Peyer's patch (tissue), 4 donors: ENCODE results near the gene GLIS2. TPM values are rescaled to one million over a fixed set of nuclear protein-coding genes. Genes with fewer than 3 reads are reported as not detected.

ENCODE experiments used
- DNase-seq, 3 donors: peaks; one replicate each; pipeline ENCODE4 v3.0.0-alpha.2; 2017 to 2019
- H3K27ac ChIP-seq, 4 donors: fragments of 200-600 bp; sonication (generic); one replicate each; pipeline ENCODE4 v1.5.1; 2016 to 2019
- H3K27me3 ChIP-seq, 2 donors: fragments of 200-600 bp; sonication (generic); one replicate each; pipeline ENCODE4 v1.5.1; 2019
- H3K36me3 ChIP-seq, 3 donors: fragments of 200-600 bp; sonication (generic); one replicate each; pipeline ENCODE4 v1.5.1; 2016 to 2019
- H3K4me1 ChIP-seq, 4 donors: fragments of 200-600 bp; sonication (generic); one replicate each; pipeline ENCODE4 v1.5.1; 2016 to 2019
- H3K4me3 ChIP-seq, 4 donors: fragments of 200-600 bp; sonication (generic); 1 replicate in 3 of 4; 2 replicates in 1 of 4; pipeline ENCODE4 v1.5.1; 2016 to 2019; ENCODE audit warnings: mild to moderate bottlenecking in 1 of 4
- H3K9me3 ChIP-seq, 4 donors: fragments of 200-600 bp; sonication (generic); one replicate each; pipeline ENCODE4 v1.5.1; 2016 to 2019; ENCODE audit warnings: mild to moderate bottlenecking in 1 of 4
- POLR2A ChIP-seq, 2 donors: fragments of 450-650 bp; IDR thresholded peaks; one replicate each; pipeline ENCODE4 v1.5.1; 2017; ENCODE audit warnings: antibody characterized with exemption in 2 of 2, mild to moderate bottlenecking in 2 of 2, moderate library complexity in 2 of 2
- total RNA-seq, 4 donors: library from RNA; depleted of rRNA; stranded (reverse); fragments of >200 nt; gene quantifications; one replicate each; pipeline ENCODE4 v1.1.0, GENCODE V29; 2016
- TF ChIP-seq, protein P1 (sequence below), 6 experiments: fragments of 450-650 bp in 4 of 6; fragments of 200-600 bp in 2 of 6; sonication (generic) in 1 of 6; IDR thresholded peaks; one replicate each; pipeline ENCODE4 v1.5.1; 2017 to 2019; ENCODE audit warnings: antibody characterized with exemption in 6 of 6, mild to moderate bottlenecking in 3 of 6, moderate library complexity in 1 of 6

Gene GLIS2
- total RNA-seq, 4 donors from 2014 or later, result 0.35 to 3.3 (median 1.7) TPM

DNA sequence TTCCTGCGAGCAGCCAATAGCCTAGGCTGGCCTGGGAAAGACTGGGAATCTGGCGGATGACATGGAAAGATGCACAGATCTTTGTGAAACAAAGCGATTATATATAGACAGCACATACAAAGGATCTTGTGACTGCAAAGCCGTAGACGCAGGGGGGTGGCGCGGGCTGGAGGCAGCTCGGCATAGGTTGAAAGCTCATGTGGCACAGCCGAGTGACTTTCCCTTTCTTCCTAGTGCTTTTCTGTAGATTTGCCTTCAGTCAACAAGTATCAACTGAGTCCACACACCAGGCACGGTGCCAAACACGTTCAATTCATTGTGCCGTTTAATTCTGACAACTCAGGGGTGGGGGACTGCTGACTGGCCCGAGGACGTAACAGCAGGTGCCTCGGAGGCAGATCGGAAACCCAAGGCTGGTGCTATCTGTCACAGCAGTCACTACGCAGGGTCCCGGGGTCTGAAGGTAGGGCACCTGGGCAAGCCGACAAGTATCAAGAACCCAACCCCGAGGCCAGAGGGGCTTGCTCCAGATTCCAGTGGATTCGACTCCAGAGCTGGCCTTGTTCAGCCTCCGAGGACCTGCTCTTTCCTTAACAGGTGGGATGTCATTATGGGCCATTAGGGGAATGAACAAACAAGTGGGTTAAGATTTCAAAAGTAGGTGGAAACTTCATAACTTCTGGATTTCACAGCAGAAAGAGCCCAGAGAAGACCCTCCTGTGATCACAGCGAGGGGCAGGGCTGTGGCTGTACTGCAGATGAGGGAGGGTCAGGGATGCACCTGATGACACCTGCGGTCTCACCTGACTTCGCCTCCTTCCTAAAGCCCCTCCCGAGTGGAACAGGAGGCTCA is 29.3 kb downstream of the GLIS2 start:
- Histone ChIP-seq H3K36me3 (peaks cover 0 to 12% (median 0%) of the 10 kb centered on the region in 3 donors), H3K27ac (no peak overlapping the region), H3K9me3 (no peaks in the 10 kb centered on the region), H3K4me1 (peaks cover 0 to 7% (median 1%) of the 10 kb centered on the region in 4 donors), H3K27me3 (no peaks in the 10 kb centered on the region), H3K4me3 (no peak overlapping the region)
- TF ChIP-seq POLR2A (IDR thresholded peaks at IDR 0.05), result no peak
- TF ChIP-seq, protein P1, sequence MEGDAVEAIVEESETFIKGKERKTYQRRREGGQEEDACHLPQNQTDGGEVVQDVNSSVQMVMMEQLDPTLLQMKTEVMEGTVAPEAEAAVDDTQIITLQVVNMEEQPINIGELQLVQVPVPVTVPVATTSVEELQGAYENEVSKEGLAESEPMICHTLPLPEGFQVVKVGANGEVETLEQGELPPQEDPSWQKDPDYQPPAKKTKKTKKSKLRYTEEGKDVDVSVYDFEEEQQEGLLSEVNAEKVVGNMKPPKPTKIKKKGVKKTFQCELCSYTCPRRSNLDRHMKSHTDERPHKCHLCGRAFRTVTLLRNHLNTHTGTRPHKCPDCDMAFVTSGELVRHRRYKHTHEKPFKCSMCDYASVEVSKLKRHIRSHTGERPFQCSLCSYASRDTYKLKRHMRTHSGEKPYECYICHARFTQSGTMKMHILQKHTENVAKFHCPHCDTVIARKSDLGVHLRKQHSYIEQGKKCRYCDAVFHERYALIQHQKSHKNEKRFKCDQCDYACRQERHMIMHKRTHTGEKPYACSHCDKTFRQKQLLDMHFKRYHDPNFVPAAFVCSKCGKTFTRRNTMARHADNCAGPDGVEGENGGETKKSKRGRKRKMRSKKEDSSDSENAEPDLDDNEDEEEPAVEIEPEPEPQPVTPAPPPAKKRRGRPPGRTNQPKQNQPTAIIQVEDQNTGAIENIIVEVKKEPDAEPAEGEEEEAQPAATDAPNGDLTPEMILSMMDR (IDR thresholded peaks at IDR 0.05), result no peak
- no peak for DNase-seq

DNA sequence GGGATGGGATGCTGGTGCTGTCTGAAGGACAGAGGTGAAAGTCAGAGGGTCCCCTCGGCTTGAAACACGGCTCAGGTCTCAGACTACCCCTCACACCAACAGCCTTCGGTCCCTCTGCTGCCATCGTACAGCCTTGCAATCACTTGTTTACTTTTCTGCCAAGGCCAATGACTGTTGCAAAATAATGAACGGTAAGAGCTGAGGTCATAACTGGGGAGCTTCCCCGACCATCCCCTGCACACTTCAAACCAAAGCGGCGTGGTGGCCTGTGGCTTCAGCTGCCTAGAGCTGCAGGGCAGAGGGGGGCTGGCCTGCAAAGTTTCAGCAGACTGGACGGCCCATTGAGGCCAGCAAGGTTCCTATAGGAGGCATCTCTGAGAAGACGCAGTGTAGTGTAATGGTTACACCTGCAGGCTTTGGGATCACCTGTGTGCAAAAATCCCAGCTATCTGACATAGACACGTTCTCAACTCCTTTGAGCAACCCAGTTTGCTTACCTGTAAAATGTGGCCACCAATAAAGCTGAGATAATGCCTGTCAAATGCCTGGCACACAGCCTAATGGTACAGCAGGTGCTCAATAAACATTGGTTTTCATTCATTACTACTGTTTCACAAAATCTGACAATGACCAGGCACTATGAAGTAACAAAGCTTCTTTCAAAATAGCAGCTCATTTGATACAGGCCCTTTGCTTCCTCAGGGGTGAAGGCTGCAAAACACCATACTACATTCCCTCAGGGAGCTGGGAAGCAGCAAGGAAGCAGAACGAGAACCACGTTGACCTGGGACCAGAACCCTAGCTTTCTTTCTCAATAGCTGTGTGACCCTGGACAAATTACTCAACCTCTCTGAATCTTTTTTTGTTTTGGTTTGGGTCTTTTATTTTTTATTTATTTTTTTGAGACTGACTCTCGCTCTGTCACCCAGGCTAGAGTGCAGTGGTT is 30.2 kb downstream of the GLIS2 start:
- Histone ChIP-seq H3K27me3 (no peaks in the 10 kb centered on the region), H3K27ac (no peak overlapping the region), H3K4me1 (peaks cover 0 to 11% (median 4%) of the 10 kb centered on the region in 4 donors), H3K9me3 (no peaks in the 10 kb centered on the region), H3K4me3 (no peak overlapping the region), H3K36me3 (peaks cover 0 to 3% (median 0%) of the 10 kb centered on the region in 3 donors)
- DNase-seq, result no peak
- no peak for TF ChIP-seq POLR2A (IDR thresholded peaks at IDR 0.05)
- TF ChIP-seq, protein P1 (IDR thresholded peaks at IDR 0.05), result no peak

DNA sequence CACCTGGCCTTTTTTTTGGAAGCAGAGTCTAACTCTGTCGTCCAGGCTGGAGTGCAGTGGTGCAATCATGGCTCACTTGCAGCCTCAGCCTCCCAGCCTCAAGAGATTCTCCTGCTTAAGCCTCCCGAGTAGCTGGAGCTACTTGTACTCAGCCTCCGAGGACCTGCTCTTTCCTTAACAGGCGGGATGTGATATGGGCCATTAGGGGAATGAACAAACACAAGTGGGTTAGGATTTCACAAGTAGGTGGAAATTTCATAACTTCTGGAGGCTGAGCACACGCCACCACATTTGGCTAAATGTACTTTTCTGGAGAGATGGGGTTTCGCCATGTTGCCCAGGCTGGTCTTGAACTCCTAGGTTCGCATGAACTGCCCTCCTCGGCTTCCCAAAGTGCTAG is 31.1 kb downstream of the GLIS2 start:
- Histone ChIP-seq H3K27me3 (no peaks in the 10 kb centered on the region), H3K4me3 (no peak overlapping the region), H3K27ac (no peak overlapping the region), H3K9me3 (no peaks in the 10 kb centered on the region), H3K36me3 (no peaks in the 10 kb centered on the region), H3K4me1 (peaks cover 0 to 17% (median 6%) of the 10 kb centered on the region in 4 donors)
- DNase-seq, result no peak
- TF ChIP-seq POLR2A (IDR thresholded peaks at IDR 0.05), result no peak
- TF ChIP-seq, protein P1 (IDR thresholded peaks at IDR 0.05), result no peak

DNA sequence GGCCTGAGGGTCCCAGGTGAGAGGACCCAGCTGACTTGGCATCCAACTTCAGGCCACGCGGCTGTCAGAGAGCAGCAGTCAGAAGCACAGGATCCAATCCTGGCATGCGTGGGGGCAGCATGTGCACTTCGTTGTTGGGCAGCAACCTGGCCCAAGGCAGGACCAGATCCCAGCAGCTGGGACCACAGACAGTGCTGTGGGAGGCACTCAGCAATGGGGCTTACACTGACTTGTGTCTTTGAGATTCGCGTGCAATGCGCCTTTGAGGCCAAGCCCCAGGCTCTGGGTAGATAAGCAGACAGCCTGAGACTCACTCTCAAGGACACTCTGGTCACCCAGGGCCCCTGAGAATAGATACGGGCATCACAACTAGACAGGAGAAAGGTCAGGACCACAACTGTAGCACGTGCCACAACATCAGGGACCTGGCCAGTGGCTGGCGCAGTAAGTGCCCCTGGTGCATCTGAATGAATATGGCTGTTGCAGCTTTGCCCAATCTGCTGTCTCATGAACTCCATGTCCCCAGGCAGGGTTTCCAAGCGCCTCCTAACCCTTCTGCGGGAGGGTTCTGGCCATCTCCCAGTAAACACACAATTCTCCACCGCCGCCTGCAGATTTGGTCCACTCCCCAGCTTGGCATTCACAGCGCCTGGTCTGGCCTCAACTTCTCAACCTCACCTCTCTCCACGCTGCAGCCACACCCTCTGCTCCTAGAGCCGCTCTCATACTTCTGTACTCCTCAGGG is 32.1 kb downstream of the GLIS2 start:
- H3K27me3 ChIP-seq, result no peaks in the 10 kb centered on the region
- H3K4me1 ChIP-seq, result peaks cover 0 to 17% (median 6%) of the 10 kb centered on the region in 4 donors
- no peak for DNase-seq
- H3K4me3 ChIP-seq, result no peak overlapping the region
- no peaks in the 10 kb centered on the region for H3K36me3 ChIP-seq
- no peaks in the 10 kb centered on the region for H3K9me3 ChIP-seq
- TF ChIP-seq POLR2A (IDR thresholded peaks at IDR 0.05), result no peak
- H3K27ac ChIP-seq, result no peak overlapping the region

DNA sequence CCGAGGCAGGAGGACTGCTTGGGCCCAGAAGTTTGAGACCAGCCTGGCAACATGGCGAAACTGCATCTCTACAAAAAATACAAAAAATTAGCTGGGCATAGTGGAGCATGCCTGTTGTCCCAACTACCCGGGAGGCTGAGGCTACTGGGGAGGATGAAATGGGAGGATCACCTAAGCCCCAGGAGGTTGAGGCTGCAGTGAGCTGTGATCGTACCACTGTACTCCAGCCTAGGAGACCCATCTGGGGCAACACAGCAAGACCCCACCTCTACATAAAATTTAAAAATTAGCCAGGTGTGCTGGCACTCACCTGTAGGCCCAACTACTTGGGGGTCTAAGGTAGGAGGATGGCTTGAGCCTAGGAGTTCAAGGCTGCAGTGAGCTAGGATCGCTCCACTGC is 33.5 kb downstream of the GLIS2 start:
- Histone ChIP-seq H3K4me1 (peaks cover 0 to 17% (median 6%) of the 10 kb centered on the region in 4 donors), H3K27me3 (no peaks in the 10 kb centered on the region), H3K9me3 (no peaks in the 10 kb centered on the region), H3K36me3 (peaks cover 0 to 4% (median 0%) of the 10 kb centered on the region in 3 donors), H3K27ac (no peak overlapping the region), H3K4me3 (no peak overlapping the region)
- no peak for TF ChIP-seq POLR2A (IDR thresholded peaks at IDR 0.05)
- TF ChIP-seq, protein P1 (IDR thresholded peaks at IDR 0.05), result no peak
- DNase-seq, result no peak
